Epithelial cell of esophagus (primary cell): ENCODE data around the gene TSHZ1.

Experiments used
- DNase-seq: peaks from one replicate; pipeline ENCODE4 v3.0.0; 2010; ENCODE audit warnings: low read depth
- H3K4me3 ChIP-seq: 2 replicates; pipeline ENCODE4 v1.5.1; 2011; ENCODE audit warnings: mild to moderate bottlenecking, low read length, control low read depth
- TF ChIP-seq, protein P1 (sequence below): IDR thresholded peaks from 2 replicates; pipeline ENCODE4 v1.5.1; 2011; ENCODE audit warnings: low read depth, mild to moderate bottlenecking, low read length, control low read depth, inconsistent platforms; ENCODE audit not compliant: insufficient read depth; ENCODE audit errors: missing control alignments

Gene TSHZ1

DNA sequence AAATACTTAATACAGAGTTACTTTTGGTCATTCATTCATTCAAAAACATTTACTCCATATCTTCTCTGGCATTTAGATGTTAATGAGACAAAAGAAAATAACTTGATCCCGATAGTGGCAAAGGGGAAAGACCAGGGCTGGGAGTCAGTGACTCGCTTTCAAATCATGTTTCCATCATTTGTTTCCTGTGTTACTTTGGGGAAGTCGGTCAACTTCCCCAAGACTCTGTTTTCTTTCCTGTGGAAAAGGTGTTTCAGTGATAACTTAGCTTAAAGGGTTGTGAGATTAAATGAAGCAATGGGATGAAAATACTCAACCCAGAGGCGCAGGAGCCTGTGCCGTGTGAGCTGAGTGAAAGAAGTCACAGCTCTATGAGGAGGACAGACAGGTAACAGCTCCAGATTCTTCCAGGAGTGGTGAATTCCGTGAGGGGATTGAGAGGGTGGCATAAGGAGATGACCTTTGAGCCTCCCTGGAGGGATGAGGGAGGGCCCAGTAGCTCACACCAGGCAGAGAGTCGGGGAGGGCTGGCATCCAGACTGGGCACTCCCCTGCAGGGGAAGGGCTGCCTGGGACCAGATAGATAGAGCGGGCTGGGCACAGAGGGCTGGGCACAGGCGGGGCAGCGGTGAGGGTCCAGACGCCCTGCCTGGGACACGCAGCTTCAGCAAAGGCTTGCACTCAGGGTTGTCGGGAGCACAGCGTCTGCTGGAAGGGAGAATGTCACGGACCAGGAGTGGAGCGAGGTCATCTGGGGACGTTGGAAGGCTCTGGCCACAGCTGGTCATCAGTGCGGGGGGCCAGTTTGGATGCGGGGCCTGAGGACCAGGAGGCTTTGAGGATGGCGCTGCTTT, 70.1 kb downstream of the TSHZ1 start:
- TF ChIP-seq, protein P1, sequence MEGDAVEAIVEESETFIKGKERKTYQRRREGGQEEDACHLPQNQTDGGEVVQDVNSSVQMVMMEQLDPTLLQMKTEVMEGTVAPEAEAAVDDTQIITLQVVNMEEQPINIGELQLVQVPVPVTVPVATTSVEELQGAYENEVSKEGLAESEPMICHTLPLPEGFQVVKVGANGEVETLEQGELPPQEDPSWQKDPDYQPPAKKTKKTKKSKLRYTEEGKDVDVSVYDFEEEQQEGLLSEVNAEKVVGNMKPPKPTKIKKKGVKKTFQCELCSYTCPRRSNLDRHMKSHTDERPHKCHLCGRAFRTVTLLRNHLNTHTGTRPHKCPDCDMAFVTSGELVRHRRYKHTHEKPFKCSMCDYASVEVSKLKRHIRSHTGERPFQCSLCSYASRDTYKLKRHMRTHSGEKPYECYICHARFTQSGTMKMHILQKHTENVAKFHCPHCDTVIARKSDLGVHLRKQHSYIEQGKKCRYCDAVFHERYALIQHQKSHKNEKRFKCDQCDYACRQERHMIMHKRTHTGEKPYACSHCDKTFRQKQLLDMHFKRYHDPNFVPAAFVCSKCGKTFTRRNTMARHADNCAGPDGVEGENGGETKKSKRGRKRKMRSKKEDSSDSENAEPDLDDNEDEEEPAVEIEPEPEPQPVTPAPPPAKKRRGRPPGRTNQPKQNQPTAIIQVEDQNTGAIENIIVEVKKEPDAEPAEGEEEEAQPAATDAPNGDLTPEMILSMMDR, result no peak
- DNase-seq, result no peak

DNA sequence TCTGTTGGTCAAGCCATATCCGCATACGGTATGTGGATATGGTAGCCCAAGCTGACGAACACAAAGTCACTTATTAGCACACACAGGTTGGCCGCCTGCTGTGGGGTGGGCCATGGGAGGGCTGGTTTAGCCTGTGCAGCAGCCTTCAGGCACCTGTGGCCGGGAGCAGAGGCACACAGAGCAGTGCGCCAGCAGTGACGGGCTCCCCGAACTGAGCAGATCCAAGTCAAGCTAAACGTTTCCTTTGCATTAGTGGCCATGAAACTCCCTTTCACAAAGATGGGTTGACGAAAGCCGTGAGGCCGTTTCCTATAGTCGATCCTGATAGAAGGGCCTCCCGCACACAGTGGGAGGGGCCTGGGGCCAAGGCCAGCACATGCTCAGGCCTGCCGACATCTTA, 72.1 kb downstream of the TSHZ1 start:
- no peak overlapping the region for H3K4me3 ChIP-seq
- DNase-seq, result no peak
- TF ChIP-seq, protein P1, result no peak

More for the DNA sequence above, 70.1 kb downstream of the TSHZ1 start:
- H3K4me3 ChIP-seq, result no peak overlapping the region

DNA sequence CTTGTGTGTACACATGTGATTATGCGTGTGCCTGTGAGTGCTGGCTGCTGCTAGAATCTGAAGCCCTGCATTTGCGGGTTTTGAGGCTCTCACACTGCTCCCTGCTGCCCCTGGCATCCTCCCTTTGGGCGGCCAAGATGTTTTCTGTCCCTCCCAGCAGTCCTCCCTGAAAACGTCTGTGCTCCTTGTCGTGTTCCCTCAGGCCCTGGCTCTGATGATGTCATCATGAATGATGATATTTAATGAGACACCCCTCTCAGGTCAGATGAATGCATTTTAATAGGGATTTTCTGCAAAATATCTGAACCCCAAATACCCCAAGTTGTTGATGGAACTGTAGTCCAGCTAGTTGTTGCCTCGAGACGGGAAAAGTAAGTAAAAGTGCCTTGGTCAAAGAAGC, 73.1 kb downstream of the TSHZ1 start:
- DNase-seq, result no peak
- no peak overlapping the region for H3K4me3 ChIP-seq
- TF ChIP-seq, protein P1, result no peak

DNA sequence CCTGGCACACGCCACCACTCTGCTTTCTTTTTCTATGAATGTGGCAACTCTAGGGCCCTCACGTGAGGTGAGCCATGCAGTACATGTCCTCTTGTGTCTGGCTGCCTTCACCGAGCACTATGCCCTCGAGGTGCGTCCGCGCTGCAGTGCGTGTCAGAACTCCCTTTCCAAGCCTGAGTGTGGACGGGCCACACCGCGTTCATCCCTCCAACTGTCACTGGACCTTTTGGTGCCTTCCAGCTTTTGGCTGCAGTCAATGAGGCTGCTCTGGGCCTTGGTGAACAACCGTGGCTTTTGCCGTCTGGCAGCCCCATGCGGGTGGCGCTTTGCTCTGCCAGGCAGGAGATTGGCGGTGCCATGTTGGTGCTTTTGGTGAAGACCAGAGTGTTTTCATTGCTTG, 74.0 kb downstream of the TSHZ1 start:
- no peak overlapping the region for H3K4me3 ChIP-seq
- no peak for DNase-seq
- TF ChIP-seq, protein P1, result no peak

DNA sequence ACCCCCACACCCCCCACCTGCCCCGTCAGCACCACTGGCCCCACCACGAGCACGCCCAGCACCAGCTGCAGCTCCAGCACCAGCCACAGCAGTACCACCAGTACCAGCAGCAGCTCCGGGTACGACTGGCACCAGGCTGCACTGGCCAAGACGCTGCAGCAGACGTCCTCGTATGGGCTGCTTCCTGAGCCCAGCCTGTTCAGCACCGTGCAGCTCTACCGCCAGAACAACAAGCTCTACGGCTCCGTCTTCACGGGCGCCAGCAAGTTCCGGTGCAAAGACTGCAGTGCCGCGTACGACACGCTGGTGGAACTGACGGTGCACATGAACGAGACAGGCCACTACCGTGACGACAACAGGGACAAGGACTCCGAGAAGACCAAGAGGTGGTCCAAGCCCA, 75.3 kb downstream of the TSHZ1 start:
- TF ChIP-seq, protein P1, result no peak
- no peak for DNase-seq
- no peak overlapping the region for H3K4me3 ChIP-seq

DNA sequence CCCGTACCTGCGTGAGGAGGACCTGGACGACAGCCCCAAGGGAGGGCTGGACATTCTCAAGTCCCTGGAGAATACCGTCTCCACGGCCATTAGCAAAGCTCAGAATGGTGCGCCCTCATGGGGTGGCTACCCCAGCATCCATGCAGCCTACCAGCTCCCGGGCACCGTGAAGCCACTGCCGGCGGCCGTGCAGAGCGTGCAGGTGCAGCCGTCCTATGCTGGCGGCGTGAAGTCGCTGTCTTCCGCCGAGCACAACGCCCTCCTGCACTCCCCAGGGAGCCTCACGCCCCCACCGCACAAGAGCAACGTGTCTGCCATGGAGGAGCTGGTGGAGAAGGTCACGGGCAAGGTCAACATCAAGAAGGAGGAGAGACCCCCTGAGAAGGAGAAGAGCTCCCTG, 76.4 kb downstream of the TSHZ1 start:
- DNase-seq, result no peak
- H3K4me3 ChIP-seq, result no peak overlapping the region
- TF ChIP-seq, protein P1, result no peak

DNA sequence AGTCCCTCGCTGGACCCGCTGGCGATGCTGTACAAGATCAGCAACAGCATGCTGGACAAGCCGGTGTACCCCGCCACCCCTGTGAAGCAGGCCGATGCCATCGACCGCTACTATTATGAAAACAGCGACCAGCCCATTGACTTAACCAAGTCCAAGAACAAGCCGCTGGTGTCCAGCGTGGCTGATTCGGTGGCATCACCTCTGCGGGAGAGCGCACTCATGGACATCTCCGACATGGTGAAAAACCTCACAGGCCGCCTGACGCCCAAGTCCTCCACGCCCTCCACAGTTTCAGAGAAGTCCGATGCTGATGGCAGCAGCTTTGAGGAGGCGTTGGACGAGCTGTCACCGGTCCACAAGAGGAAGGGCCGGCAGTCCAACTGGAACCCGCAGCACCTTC, 77.1 kb downstream of the TSHZ1 start:
- DNase-seq, result no peak
- TF ChIP-seq, protein P1, result no peak
- H3K4me3 ChIP-seq, result no peak overlapping the region
